WTC11 (cell line): ENCODE data around the gene NINJ2. TPM values are rescaled to one million over a fixed set of nuclear protein-coding genes. Genes with fewer than 3 reads are reported as not detected.
"Not testable (repeated sequence)": the region's sequence is repeated elsewhere in the genome, so short reads cannot be mapped to it uniquely, and the experiment has no call there.

Experiments used
- ATAC-seq: fragments of 200-7000 bp; cut with Tn5 transposase; 2 replicates; pipeline ENCODE4 v1.10.0; 2021; ENCODE audit warnings: mild to moderate bottlenecking, moderate library complexity
- CTCF ChIA-PET: fragments of 300-600 bp; sonication (Branson Sonifier 250); formaldehyde crosslinking; loops from one replicate; lab custom pipeline; 2021; ENCODE audit warnings: antibody characterized with exemption; lab: Charles Lee
- POLR2A ChIA-PET: fragments of 350-600 bp; sonication (Branson Sonifier 250); formaldehyde crosslinking; loops from one replicate; lab custom pipeline; 2021; ENCODE audit warnings: antibody characterized with exemption; lab: Charles Lee
- DNase-seq: peaks from one replicate; pipeline ENCODE4 v3.0.0; 2021; ENCODE audit warnings: low spot score
- H3K27ac Mint-ChIP-seq: 2 replicates; pipeline ENCODE4 v1.8.0; 2021; ENCODE audit warnings: mixed read lengths
- H3K27me3 Mint-ChIP-seq: 2 replicates; pipeline ENCODE4 v1.8.0; 2021; ENCODE audit warnings: low read depth, mild to moderate bottlenecking, moderate library complexity, mixed read lengths
- H3K36me3 Mint-ChIP-seq: 2 replicates; pipeline ENCODE4 v1.8.0; 2021; ENCODE audit warnings: mixed read lengths
- H3K4me1 Mint-ChIP-seq: 2 replicates; pipeline ENCODE4 v1.8.0; 2022; ENCODE audit warnings: mixed read lengths
- H3K4me3 Mint-ChIP-seq: 2 replicates; pipeline ENCODE4 v1.8.0; 2021; ENCODE audit warnings: mild to moderate bottlenecking, moderate library complexity, mixed read lengths
- H3K9me3 Mint-ChIP-seq: 2 replicates; pipeline ENCODE4 v1.8.0; 2021; ENCODE audit warnings: mixed read lengths
- ATF1 ChIP-seq: sonication (generic); formaldehyde crosslinking; IDR thresholded peaks from 2 replicates; pipeline ENCODE4 v1.8.1; 2023; ENCODE audit warnings: mild to moderate bottlenecking, moderate library complexity, missing genetic modification reagents
- ESRRA ChIP-seq: sonication (generic); formaldehyde crosslinking; IDR thresholded peaks from 2 replicates; pipeline ENCODE4 v1.8.1; 2022; ENCODE audit warnings: mild to moderate bottlenecking, missing genetic modification reagents, borderline replicate concordance
- FOXP4 ChIP-seq: sonication (generic); formaldehyde crosslinking; IDR thresholded peaks from 2 replicates; pipeline ENCODE4 v1.8.0; 2022; ENCODE audit warnings: mild to moderate bottlenecking, missing genetic modification reagents
- GRHL2 ChIP-seq: fragments of 250-450 bp; sonication (Bioruptor Pico); IDR thresholded peaks from 2 replicates; pipeline ENCODE4 v1.8.0; 2022; ENCODE audit warnings: mild to moderate bottlenecking, moderate library complexity; ENCODE audit not compliant: insufficient replicate concordance, severe bottlenecking
- JAZF1 ChIP-seq: fragments of 250-450 bp; sonication (Bioruptor Pico); IDR thresholded peaks from 2 replicates; pipeline ENCODE4 v1.9.0; 2021; ENCODE audit warnings: moderate library complexity, mild to moderate bottlenecking, inconsistent platforms
- JUN ChIP-seq: sonication (generic); formaldehyde crosslinking; IDR thresholded peaks from 2 replicates; pipeline ENCODE4 v1.8.0; 2023; ENCODE audit warnings: mild to moderate bottlenecking, missing genetic modification reagents
- NR1H2 ChIP-seq: sonication (generic); formaldehyde crosslinking; IDR thresholded peaks from 2 replicates; pipeline ENCODE4 v1.9.0; 2021; ENCODE audit warnings: mild to moderate bottlenecking, moderate library complexity, missing genetic modification reagents
- NR2C2 ChIP-seq: sonication (generic); formaldehyde crosslinking; IDR thresholded peaks from 2 replicates; pipeline ENCODE4 v1.8.0; 2022; ENCODE audit warnings: mild to moderate bottlenecking, missing genetic modification reagents
- RORB ChIP-seq: fragments of 250-450 bp; sonication (Bioruptor Pico); IDR thresholded peaks from 2 replicates; pipeline ENCODE4 v1.9.0; 2021; ENCODE audit warnings: mild to moderate bottlenecking
- SMAD4 ChIP-seq: sonication (generic); formaldehyde crosslinking; IDR thresholded peaks from 2 replicates; pipeline ENCODE4 v1.8.0; 2022; ENCODE audit warnings: mild to moderate bottlenecking, missing genetic modification reagents
- USF1 ChIP-seq: sonication (generic); formaldehyde crosslinking; IDR thresholded peaks from 2 replicates; pipeline ENCODE4 v1.8.0; 2022; ENCODE audit warnings: mild to moderate bottlenecking, missing genetic modification reagents
- ZBTB43 ChIP-seq: sonication (generic); formaldehyde crosslinking; IDR thresholded peaks from 2 replicates; pipeline ENCODE4 v1.8.1; 2023; ENCODE audit warnings: mild to moderate bottlenecking, missing genetic modification reagents
- ZNF416 ChIP-seq: fragments of 250-450 bp; sonication (Bioruptor Pico); IDR thresholded peaks from 2 replicates; pipeline ENCODE4 v1.9.0; 2021; ENCODE audit warnings: mild to moderate bottlenecking, inconsistent platforms
- total RNA-seq: library from RNA; stranded (reverse); gene quantifications from 3 replicates; pipeline ENCODE4 v1.2.3, GENCODE V29; 2021
- TF ChIP-seq, protein P1 (sequence below): sonication (generic); formaldehyde crosslinking; conservative IDR thresholded peaks from 2 replicates; pipeline ENCODE4 v1.8.1; 2023; ENCODE audit warnings: mild to moderate bottlenecking, low read depth, missing genetic modification reagents, moderate library complexity
- TF ChIP-seq, protein P2 (sequence below): fragments of 250-450 bp; sonication (Bioruptor Pico); IDR thresholded peaks from 2 replicates; pipeline ENCODE4 v1.9.0; 2021; ENCODE audit warnings: moderate library complexity, mild to moderate bottlenecking, inconsistent platforms, borderline replicate concordance
- TF ChIP-seq, protein P3 (sequence below): sonication (generic); formaldehyde crosslinking; IDR thresholded peaks from 2 replicates; pipeline ENCODE4 v1.8.1; 2023; ENCODE audit warnings: mild to moderate bottlenecking, missing genetic modification reagents, moderate library complexity
- TF ChIP-seq, protein P4 (sequence below): sonication (generic); formaldehyde crosslinking; IDR thresholded peaks from 2 replicates; pipeline ENCODE4 v1.8.1; 2022; ENCODE audit warnings: low read depth, missing genetic modification reagents, borderline replicate concordance

The NINJ2 gene
- total RNA-seq, 1 experiment from 2014 or later = 0.42 TPM

DNA sequence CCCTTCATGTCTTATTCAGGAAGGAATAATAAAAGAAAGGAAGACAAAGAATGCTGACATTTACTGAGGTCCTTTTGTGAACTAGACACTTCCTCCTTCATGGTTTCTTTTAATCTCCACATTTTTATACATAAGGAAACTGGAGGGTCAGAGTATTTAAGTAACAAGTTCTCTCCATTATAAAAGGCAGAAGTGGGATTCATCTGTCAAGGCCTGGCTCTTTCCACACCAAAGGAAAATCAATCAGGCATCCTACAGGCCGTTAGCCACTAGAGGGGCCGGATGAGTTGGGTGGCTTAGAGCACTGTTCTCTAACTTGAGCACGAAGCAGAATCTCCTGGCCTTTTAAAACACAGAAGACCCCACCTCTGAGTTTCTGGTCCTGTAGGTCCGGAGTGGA, 36.8 kb upstream of the NINJ2 start (continued):
- TF ChIP-seq, protein P1, sequence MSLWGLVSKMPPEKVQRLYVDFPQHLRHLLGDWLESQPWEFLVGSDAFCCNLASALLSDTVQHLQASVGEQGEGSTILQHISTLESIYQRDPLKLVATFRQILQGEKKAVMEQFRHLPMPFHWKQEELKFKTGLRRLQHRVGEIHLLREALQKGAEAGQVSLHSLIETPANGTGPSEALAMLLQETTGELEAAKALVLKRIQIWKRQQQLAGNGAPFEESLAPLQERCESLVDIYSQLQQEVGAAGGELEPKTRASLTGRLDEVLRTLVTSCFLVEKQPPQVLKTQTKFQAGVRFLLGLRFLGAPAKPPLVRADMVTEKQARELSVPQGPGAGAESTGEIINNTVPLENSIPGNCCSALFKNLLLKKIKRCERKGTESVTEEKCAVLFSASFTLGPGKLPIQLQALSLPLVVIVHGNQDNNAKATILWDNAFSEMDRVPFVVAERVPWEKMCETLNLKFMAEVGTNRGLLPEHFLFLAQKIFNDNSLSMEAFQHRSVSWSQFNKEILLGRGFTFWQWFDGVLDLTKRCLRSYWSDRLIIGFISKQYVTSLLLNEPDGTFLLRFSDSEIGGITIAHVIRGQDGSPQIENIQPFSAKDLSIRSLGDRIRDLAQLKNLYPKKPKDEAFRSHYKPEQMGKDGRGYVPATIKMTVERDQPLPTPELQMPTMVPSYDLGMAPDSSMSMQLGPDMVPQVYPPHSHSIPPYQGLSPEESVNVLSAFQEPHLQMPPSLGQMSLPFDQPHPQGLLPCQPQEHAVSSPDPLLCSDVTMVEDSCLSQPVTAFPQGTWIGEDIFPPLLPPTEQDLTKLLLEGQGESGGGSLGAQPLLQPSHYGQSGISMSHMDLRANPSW = no peak
- TF ChIP-seq RORB (CRISPR knock-in tag) (no peak), JUN (CRISPR knock-in tag) (no peak), JAZF1 (CRISPR knock-in tag) (no peak), SMAD4 (CRISPR knock-in tag) (no peak), ESRRA (CRISPR knock-in tag) (no peak)
- TF ChIP-seq, protein P2, sequence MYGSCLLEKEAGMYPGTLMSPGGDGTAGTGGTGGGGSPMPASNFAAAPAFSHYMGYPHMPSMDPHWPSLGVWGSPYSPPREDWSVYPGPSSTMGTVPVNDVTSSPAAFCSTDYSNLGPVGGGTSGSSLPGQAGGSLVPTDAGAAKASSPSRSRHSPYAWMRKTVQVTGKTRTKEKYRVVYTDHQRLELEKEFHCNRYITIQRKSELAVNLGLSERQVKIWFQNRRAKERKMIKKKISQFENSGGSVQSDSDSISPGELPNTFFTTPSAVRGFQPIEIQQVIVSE (CRISPR knock-in tag) = no peak
- TF ChIP-seq, all 79 proteins: peak for 0

- CTCF ChIA-PET, ATAC-seq, POLR2A ChIA-PET, H3K4me3 Mint-ChIP-seq, DNase-seq, H3K27ac Mint-ChIP-seq, H3K27me3 Mint-ChIP-seq: not testable (repeated sequence)
- H3K9me3 Mint-ChIP-seq = peaks cover 43% of the 10 kb centered on the region
- peaks cover 13% of the 10 kb centered on the region for H3K4me1 Mint-ChIP-seq
- H3K36me3 Mint-ChIP-seq = peaks cover 33% of the 10 kb centered on the region
These were observed 35.0 kb upstream of the NINJ2 start for GRCh38 chr12:698222-698621.

DNA sequence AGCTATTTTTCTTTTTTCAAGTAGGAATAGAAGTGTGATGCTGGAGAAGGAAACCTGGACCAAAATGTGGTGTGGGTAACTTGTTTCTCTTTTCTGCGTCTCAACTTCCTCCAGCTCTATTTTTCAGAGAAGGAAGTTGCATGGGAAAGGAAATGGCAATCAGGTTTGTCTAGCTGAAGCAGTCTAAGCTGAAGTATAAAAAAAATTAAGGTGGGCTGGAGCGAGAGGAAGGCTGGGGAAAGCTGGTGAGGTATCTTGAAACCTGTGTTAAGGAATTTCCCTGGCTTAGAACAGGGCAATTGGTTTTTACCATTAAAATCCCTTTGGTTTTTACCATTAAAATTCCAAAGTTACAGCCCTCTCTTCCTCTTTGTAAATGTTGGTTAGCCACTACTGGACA, 34.2 kb upstream of the NINJ2 start:
- DNase-seq (no peak), ATAC-seq (no peak)
- Mint-ChIP-seq H3K9me3 (peaks cover 43% of the 10 kb centered on the region), H3K4me3 (no peak overlapping the region), H3K27ac (no peak overlapping the region), H3K4me1 (peaks cover 7% of the 10 kb centered on the region; the same call in 1 of the 2 replicates), H3K27me3 (peaks cover 6% of the 10 kb centered on the region; the same call in 1 of the 2 replicates), H3K36me3 (peaks cover 35% of the 10 kb centered on the region)
- TF ChIP-seq, protein P3, sequence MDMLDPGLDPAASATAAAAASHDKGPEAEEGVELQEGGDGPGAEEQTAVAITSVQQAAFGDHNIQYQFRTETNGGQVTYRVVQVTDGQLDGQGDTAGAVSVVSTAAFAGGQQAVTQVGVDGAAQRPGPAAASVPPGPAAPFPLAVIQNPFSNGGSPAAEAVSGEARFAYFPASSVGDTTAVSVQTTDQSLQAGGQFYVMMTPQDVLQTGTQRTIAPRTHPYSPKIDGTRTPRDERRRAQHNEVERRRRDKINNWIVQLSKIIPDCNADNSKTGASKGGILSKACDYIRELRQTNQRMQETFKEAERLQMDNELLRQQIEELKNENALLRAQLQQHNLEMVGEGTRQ (CRISPR knock-in tag) = no peak
- TF ChIP-seq GRHL2 (CRISPR knock-in tag) = no peak
- no peak for TF ChIP-seq NR2C2 (CRISPR knock-in tag)
- no peak for TF ChIP-seq USF1 (CRISPR knock-in tag)
- no peak for TF ChIP-seq ZNF416 (CRISPR knock-in tag)
- POLR2A ChIA-PET = no interaction called here
- CTCF ChIA-PET = no interaction called here

DNA sequence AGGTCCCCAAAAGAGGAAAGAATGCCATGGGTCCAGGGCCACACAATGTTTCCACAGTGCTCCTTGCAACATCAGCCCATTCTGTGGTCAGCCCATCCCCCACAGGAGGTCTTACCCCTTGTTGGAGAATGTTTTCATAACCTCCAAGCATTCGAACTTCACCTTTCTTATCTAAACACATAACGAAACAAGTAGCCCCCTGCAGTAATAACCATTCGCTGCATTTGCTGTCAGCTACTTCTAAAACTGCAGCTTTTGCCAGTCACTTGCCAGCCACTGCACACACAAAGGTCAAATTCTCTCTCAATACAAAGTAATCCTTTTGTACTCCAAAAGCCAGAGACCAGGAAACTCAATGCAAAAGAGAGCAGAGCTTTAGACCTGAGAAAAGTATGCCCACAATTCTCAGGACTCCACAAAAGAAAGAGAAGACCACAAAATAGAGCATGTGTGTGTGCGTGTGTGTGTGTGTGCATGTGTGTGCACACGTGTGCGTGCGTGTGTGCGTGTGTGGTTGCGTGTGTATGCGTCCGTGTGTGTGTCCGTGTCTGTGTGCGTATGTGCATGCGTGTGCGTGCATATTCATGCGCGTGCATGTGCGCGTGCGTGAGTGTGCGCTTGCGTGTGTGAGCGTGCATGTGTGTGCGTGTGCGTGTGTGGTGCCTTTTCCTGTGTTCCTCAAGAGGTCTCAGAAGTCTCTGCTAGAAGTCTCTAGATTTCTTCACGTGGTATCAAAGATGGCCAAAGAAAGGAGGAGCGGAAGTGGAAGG, 31.7 kb upstream of the NINJ2 start:
- Mint-ChIP-seq H3K27me3 (peaks cover 6% of the 10 kb centered on the region; the same call in 1 of the 2 replicates), H3K4me1 (peaks cover 4% of the 10 kb centered on the region; the same call in 1 of the 2 replicates), H3K9me3 (peaks cover 48% of the 10 kb centered on the region), H3K27ac (no peak overlapping the region), H3K4me3 (no peak overlapping the region), H3K36me3 (peaks cover 44% of the 10 kb centered on the region)
- ChIA-PET CTCF (interaction anchor here (1.0 kb wide), 1 partner anchor 56 kb away, joined by 3 read pairs; no protein-coding TSS in a partner anchor), POLR2A (interaction anchor here (0.7 kb wide), 1 partner anchor 787 kb away, joined by 3 read pairs; no protein-coding TSS in a partner anchor)
- TF ChIP-seq ZBTB43 (CRISPR knock-in tag) = peak; percentile 98
- TF ChIP-seq NR1H2 (CRISPR knock-in tag) = no peak
- TF ChIP-seq, protein P4, sequence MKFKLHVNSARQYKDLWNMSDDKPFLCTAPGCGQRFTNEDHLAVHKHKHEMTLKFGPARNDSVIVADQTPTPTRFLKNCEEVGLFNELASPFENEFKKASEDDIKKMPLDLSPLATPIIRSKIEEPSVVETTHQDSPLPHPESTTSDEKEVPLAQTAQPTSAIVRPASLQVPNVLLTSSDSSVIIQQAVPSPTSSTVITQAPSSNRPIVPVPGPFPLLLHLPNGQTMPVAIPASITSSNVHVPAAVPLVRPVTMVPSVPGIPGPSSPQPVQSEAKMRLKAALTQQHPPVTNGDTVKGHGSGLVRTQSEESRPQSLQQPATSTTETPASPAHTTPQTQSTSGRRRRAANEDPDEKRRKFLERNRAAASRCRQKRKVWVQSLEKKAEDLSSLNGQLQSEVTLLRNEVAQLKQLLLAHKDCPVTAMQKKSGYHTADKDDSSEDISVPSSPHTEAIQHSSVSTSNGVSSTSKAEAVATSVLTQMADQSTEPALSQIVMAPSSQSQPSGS (CRISPR knock-in tag) = no peak
- no peak for TF ChIP-seq ESRRA (CRISPR knock-in tag)
- TF ChIP-seq ATF1 (CRISPR knock-in tag) = no peak
- TF ChIP-seq FOXP4 (CRISPR knock-in tag) = no peak
- no peak for DNase-seq
- ATAC-seq = no peak
